Tibial artery (tissue), 4 donors: ENCODE data around the gene PDGFD.

ENCODE experiments used
- DNase-seq, 2 donors: peaks; one replicate each; pipeline ENCODE4 v3.0.0-alpha.2; 2019
- H3K27ac ChIP-seq, 2 donors: fragments of 200-600 bp; sonication (generic) in 1 of 2; 1 replicate in 1 of 2; 2 replicates in 1 of 2; pipeline ENCODE4 v1.5.1; 2018 to 2019; ENCODE audit warnings: mild to moderate bottlenecking in 1 of 2
- H3K27me3 ChIP-seq, 2 donors: fragments of 200-600 bp; sonication (generic) in 1 of 2; one replicate each; pipeline versions ENCODE4 v1.5.1 to v1.6.0; 2016 to 2019
- H3K36me3 ChIP-seq, 3 donors: fragments of 200-600 bp; sonication (generic) in 2 of 3; one replicate each; pipeline ENCODE4 v1.5.1; 2016 to 2019; ENCODE audit warnings: mild to moderate bottlenecking in 2 of 3
- H3K4me1 ChIP-seq, 4 donors: fragments of 200-600 bp; sonication (generic) in 2 of 4; 1 replicate in 3 of 4; 2 replicates in 1 of 4; pipeline ENCODE4 v1.5.1; 2016 to 2019
- H3K4me3 ChIP-seq, 2 donors: fragments of 200-600 bp; sonication (generic) in 1 of 2; 1 replicate in 1 of 2; 2 replicates in 1 of 2; pipeline ENCODE4 v1.5.1; 2018 to 2019; ENCODE audit warnings: mild to moderate bottlenecking in 2 of 2
- H3K9me3 ChIP-seq, 3 donors: fragments of 200-600 bp; sonication (generic) in 1 of 3; one replicate each; pipeline ENCODE4 v1.5.1; 2016 to 2019
- CTCF ChIP-seq, 2 experiments: fragments of 200-600 bp in 1 of 2; fragments of 450-650 bp in 1 of 2; IDR thresholded peaks; one replicate each; pipeline ENCODE4 v1.5.1; 2017 to 2019; ENCODE audit warnings: antibody characterized with exemption in 2 of 2, mild to moderate bottlenecking in 1 of 2, moderate library complexity in 1 of 2
- intact Hi-C: fragments of 100-400 bp; cut with DNase I; formaldehyde crosslinking; loops from one replicate; pipeline ENCODE4 v1.15.0; 2023; ENCODE audit warnings: low total_unique reads

Gene PDGFD

DNA sequence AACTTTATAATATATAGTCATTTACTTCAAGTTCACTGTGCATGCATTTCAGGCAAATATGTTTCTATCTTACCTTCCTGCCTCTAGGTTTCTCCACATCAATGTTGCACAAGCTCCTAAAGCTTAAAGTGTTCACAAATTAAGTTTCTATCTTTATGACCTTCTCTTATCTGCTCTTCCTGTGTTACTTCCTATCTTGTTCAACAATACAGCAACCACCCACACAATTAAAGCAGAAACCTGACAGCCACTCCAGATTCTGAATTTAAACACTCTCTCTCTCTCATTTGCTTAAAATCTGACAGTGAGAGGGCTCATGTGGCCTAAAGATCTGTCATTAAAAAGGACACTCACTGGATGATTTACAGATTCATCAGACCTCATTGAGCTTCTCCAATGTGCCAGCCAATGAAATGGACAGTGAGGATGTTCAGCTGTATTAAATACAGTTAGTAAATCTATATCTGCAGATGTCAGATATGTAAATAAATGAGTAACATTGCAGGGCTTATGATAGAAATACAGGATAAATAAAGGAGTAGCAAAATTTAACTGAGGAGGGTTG lies 10.9 kb downstream of the PDGFD start:
- H3K36me3 ChIP-seq: no peaks in the 10 kb centered on the region
- intact Hi-C loops: no loop called here
- no peak overlapping the region for H3K4me3 ChIP-seq
- TF ChIP-seq CTCF (IDR thresholded peaks at IDR 0.05): no peak
- DNase-seq: no peak
- no peak overlapping the region for H3K27ac ChIP-seq
- peaks cover 0 to 5% (median 0%) of the 10 kb centered on the region in 3 donors for H3K9me3 ChIP-seq
- H3K27me3 ChIP-seq: no peaks in the 10 kb centered on the region
- no peaks in the 10 kb centered on the region for H3K4me1 ChIP-seq

DNA sequence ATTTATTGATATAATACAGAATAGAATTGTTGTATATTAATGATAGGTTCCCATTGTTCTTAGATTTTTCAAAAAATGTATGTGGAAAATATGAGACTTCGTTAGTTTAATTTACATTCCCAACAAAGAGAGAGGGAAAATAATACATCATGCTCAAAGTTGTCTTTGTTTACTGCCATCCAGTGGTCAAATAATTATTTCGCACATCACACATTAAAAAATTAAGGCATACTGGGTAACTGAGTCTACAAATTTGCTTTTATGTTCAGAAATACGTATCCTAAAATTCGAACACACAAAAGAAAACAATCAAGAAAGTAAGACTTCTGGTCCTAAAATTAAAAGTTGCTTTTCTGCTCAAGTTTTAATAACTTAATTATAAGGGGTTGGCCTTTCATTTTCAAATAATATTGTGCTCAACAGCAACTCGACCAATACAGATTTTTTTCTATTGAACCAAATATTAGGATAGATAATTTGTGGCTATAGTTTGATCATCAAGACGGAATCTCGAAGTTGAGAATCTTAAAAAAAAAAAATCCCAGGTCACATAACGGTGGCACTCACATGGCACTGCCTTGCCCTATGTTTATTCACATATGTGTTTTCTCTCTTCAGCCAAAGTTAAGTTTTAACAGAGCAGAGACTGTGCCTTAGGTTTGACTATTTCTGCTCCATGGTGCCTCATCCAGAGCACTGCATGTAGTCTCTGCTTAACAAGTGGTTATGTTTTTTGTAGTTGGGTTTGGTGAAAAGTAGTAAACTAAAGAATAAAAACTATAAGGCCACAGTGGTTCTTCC lies 12.3 kb downstream of the PDGFD start:
- intact Hi-C loops: no loop called here
- peak; percentile 14 to 18 for TF ChIP-seq CTCF (IDR thresholded peaks at IDR 0.05)
- no peak for DNase-seq
- Histone ChIP-seq H3K36me3 (no peaks in the 10 kb centered on the region), H3K4me3 (no peak overlapping the region), H3K27me3 (no peaks in the 10 kb centered on the region), H3K4me1 (peaks cover 0 to 3% (median 0%) of the 10 kb centered on the region in 4 donors), H3K9me3 (peaks cover 0 to 5% (median 0%) of the 10 kb centered on the region in 3 donors), H3K27ac (no peak overlapping the region)

- no peak overlapping the region for H3K27ac ChIP-seq
- H3K4me1 ChIP-seq: peaks cover 0 to 3% (median 0%) of the 10 kb centered on the region in 4 donors
- no peak for DNase-seq
- peaks cover 0 to 5% (median 0%) of the 10 kb centered on the region in 3 donors for H3K9me3 ChIP-seq
- no peaks in the 10 kb centered on the region for H3K36me3 ChIP-seq
- TF ChIP-seq CTCF (IDR thresholded peaks at IDR 0.05): no peak
- no peaks in the 10 kb centered on the region for H3K27me3 ChIP-seq
- H3K4me3 ChIP-seq: no peak overlapping the region
- intact Hi-C loops: no loop called here
Measured at GRCh38 chr11:104148706-104149105, 15.2 kb downstream of the PDGFD start.

GRCh38 chr11:104148074-104148473 lies 15.9 kb downstream of the PDGFD start:
- Histone ChIP-seq H3K27ac (no peak overlapping the region), H3K4me1 (peaks cover 0 to 3% (median 0%) of the 10 kb centered on the region in 4 donors), H3K9me3 (peaks cover 0 to 5% (median 0%) of the 10 kb centered on the region in 3 donors), H3K4me3 (no peak overlapping the region), H3K27me3 (no peaks in the 10 kb centered on the region), H3K36me3 (no peaks in the 10 kb centered on the region)
- intact Hi-C loops: no loop called here
- DNase-seq: no peak
- TF ChIP-seq CTCF (IDR thresholded peaks at IDR 0.05): no peak

DNA sequence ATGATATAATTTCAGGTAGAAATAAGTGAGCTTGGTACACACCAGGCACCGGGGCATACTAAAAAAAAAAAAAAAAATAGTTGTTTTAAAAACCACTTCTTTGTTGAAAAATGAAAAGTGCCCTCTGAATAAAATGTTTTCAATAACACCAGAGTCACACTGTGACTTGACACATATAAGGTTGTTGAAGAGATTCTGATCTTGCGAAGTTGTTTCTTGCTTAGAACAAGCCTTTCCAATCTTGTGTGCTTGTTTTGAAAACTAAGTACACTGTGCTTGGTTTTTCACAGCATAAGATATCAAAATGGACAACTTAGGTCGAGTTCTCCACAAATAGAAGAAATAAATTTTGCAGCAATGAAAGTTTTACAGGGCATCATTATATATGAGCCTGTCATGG lies 17.0 kb downstream of the PDGFD start:
- intact Hi-C loops: no loop called here
- TF ChIP-seq CTCF (IDR thresholded peaks at IDR 0.05): no peak
- H3K36me3 ChIP-seq: no peaks in the 10 kb centered on the region
- no peak overlapping the region for H3K4me3 ChIP-seq
- H3K27me3 ChIP-seq: no peaks in the 10 kb centered on the region
- no peak for DNase-seq
- H3K9me3 ChIP-seq: peaks cover 0 to 5% (median 0%) of the 10 kb centered on the region in 3 donors
- peaks cover 0 to 3% (median 0%) of the 10 kb centered on the region in 4 donors for H3K4me1 ChIP-seq
- no peak overlapping the region for H3K27ac ChIP-seq
